CD4-positive, alpha-beta T cell (primary cell): ENCODE data around the gene NCKAP5. TPM values are rescaled to one million over a fixed set of nuclear protein-coding genes. Genes with fewer than 3 reads are reported as not detected.

Experiments used
- ATAC-seq: fragments of 200-7000 bp; cut with Tn5 transposase; one replicate; pipeline ENCODE4 v1.10.0; 2022; ENCODE audit warnings: mild to moderate bottlenecking; ENCODE audit not compliant: poor library complexity
- CTCF ChIA-PET: fragments of 350-600 bp; sonication (Branson Sonifier 250); formaldehyde crosslinking; loops from one replicate; lab custom pipeline; 2021; ENCODE audit warnings: antibody characterized with exemption, inconsistent platforms; lab: Charles Lee
- POLR2A ChIA-PET: fragments of 350-600 bp; sonication (Branson Sonifier 250); formaldehyde crosslinking; loops from one replicate; lab custom pipeline; 2021; ENCODE audit warnings: antibody characterized with exemption, inconsistent platforms; lab: Charles Lee
- DNase-seq, 14 experiments: peaks; one replicate each; pipeline ENCODE4 v3.0.0-alpha.2; 2013 to 2020; ENCODE audit warnings: mixed read lengths in 2 of 14
- H3K27ac ChIP-seq, 2 donors: one replicate each; pipeline versions ENCODE4 v1.5.1 to v1.7.0; 2013; ENCODE audit warnings: low read length in 2 of 2, low read depth in 1 of 2, mild to moderate bottlenecking in 1 of 2
- H3K27me3 ChIP-seq, 2 experiments: 1 replicate in 1 of 2; 2 replicates in 1 of 2; pipeline versions ENCODE4 v1.6.1 to v1.7.0; 2013; ENCODE audit warnings: low read length in 2 of 2, control low read depth in 1 of 2, mild to moderate bottlenecking in 1 of 2, moderate library complexity in 1 of 2; ENCODE audit not compliant: insufficient read depth in 2 of 2, control insufficient read depth in 1 of 2
- H3K36me3 ChIP-seq: one replicate; pipeline ENCODE4 v1.6.1; 2013; ENCODE audit warnings: low read length, control low read depth; ENCODE audit not compliant: insufficient read depth
- H3K4me1 ChIP-seq: one replicate; pipeline ENCODE4 v1.6.1; 2013; ENCODE audit warnings: low read length, control low read depth; ENCODE audit not compliant: insufficient read depth
- H3K4me3 ChIP-seq: one replicate; pipeline ENCODE4 v1.5.1; 2013; ENCODE audit warnings: mild to moderate bottlenecking, low read length, moderate library complexity
- H3K9me3 ChIP-seq, 2 experiments: 1 replicate in 1 of 2; 2 replicates in 1 of 2; pipeline versions ENCODE4 v1.6.1 to v1.7.0; 2013; ENCODE audit warnings: low read length in 2 of 2, mild to moderate bottlenecking in 2 of 2, control low read depth in 1 of 2, moderate library complexity in 1 of 2; ENCODE audit not compliant: control insufficient read depth in 1 of 2, insufficient read depth in 1 of 2
- H3K27ac Mint-ChIP-seq: one replicate; pipeline ENCODE4 v1.8.0; 2020; ENCODE audit warnings: mixed read lengths
- H3K27me3 Mint-ChIP-seq: one replicate; pipeline ENCODE4 v1.8.0; 2021; ENCODE audit warnings: mixed read lengths
- H3K36me3 Mint-ChIP-seq: one replicate; pipeline ENCODE4 v1.8.0; 2021; ENCODE audit warnings: low read depth, mixed read lengths
- H3K4me1 Mint-ChIP-seq: one replicate; pipeline ENCODE4 v1.8.0; 2021; ENCODE audit warnings: low read depth, mixed read lengths
- H3K4me3 Mint-ChIP-seq: one replicate; pipeline ENCODE4 v1.8.0; 2020; ENCODE audit warnings: mild to moderate bottlenecking, mixed read lengths
- H3K9me3 Mint-ChIP-seq: one replicate; pipeline ENCODE4 v1.8.0; 2020; ENCODE audit warnings: mixed read lengths
- intact Hi-C, 2 experiments: fragments of 100-400 bp; cut with DNase I in 1 of 2; cut with micrococcal nuclease in 1 of 2; formaldehyde crosslinking; loops; one replicate each; pipeline versions ENCODE4 v1.15.1 to v1.9.0; 2023 to 2025; cut with DNase I, micrococcal nuclease
- total RNA-seq, 174 experiments: library from RNA in 2 of 174; stranded (reverse) in 2 of 174; gene quantifications; one replicate each; pipeline ENCODE4 v1.2.3 and lab custom pipeline; 2021 to 2026
- TF ChIP-seq, protein P1 (sequence below): fragments of 200-600 bp; IDR thresholded peaks from one replicate; pipeline ENCODE4 v1.8.0; 2022; ENCODE audit warnings: antibody characterized with exemption, mild to moderate bottlenecking

Gene NCKAP5
- total RNA-seq, 2 experiments from 2014 or later, result not detected

DNA sequence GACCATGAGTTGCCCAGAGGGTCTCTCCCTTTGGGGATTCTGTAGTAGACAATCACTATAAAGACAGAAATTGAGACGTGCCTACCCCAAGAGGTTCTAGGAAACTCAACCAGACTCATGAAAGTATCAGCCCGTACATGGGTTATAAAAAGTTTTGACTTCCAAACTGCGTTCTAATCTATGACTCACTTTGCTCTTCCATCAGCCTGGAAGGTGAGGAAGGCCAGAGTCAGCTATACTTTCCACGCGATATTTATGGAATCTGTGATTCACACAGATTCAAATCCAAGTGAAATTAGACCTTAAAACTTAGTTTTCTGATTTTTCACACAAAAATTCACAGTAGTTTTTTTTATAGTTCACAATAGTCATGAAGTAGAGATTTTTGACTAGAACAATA, 890.6 kb downstream of the NCKAP5 start:
- TF ChIP-seq, protein P1, sequence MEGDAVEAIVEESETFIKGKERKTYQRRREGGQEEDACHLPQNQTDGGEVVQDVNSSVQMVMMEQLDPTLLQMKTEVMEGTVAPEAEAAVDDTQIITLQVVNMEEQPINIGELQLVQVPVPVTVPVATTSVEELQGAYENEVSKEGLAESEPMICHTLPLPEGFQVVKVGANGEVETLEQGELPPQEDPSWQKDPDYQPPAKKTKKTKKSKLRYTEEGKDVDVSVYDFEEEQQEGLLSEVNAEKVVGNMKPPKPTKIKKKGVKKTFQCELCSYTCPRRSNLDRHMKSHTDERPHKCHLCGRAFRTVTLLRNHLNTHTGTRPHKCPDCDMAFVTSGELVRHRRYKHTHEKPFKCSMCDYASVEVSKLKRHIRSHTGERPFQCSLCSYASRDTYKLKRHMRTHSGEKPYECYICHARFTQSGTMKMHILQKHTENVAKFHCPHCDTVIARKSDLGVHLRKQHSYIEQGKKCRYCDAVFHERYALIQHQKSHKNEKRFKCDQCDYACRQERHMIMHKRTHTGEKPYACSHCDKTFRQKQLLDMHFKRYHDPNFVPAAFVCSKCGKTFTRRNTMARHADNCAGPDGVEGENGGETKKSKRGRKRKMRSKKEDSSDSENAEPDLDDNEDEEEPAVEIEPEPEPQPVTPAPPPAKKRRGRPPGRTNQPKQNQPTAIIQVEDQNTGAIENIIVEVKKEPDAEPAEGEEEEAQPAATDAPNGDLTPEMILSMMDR, result no peak
- ATAC-seq (no peak), DNase-seq (no peak)
- Mint-ChIP-seq H3K4me1 (no peaks in the 10 kb centered on the region), H3K4me3 (no peak overlapping the region), H3K9me3 (peaks cover 2% of the 10 kb centered on the region), H3K27me3 (peaks cover 14% of the 10 kb centered on the region), H3K36me3 (no peaks in the 10 kb centered on the region), H3K27ac (no peak overlapping the region)
- no peak overlapping the region for H3K27ac ChIP-seq
- no peaks in the 10 kb centered on the region for H3K9me3 ChIP-seq
- intact Hi-C loops, result no loop called here
- H3K27me3 ChIP-seq, result peaks cover 0 to under 1% of the 10 kb centered on the region in 2 experiments
- ChIA-PET CTCF (no interaction called here), POLR2A (no interaction called here)
- no peak overlapping the region for H3K4me3 ChIP-seq
- H3K36me3 ChIP-seq, result no peaks in the 10 kb centered on the region
- H3K4me1 ChIP-seq, result no peaks in the 10 kb centered on the region

DNA sequence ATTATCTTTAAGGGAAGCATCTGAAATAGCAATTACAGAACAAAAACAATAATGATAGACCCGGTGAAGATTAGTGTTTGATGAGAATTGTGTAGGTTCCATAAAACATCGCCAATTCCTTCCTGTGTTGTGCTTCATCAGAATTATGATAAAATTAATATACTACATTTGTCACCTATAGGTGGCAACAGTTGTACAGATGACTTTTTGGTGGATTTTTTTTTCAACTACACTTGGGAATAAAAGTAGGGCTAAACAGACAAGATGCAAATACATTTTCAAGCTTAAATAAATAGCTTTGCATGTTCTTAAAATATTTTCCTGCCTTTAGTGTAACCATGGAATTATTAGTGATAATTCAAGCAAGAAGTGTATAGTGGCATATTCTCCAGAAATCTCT, 891.3 kb downstream of the NCKAP5 start:
- H3K4me1 Mint-ChIP-seq, result no peaks in the 10 kb centered on the region
- H3K4me3 ChIP-seq, result no peak overlapping the region
- TF ChIP-seq, protein P1, result no peak
- intact Hi-C loops, result no loop called here
- H3K36me3 ChIP-seq, result no peaks in the 10 kb centered on the region
- no peaks in the 10 kb centered on the region for H3K4me1 ChIP-seq
- H3K27me3 Mint-ChIP-seq, result peaks cover 21% of the 10 kb centered on the region
- CTCF ChIA-PET, result no interaction called here
- ATAC-seq, result no peak
- H3K27ac ChIP-seq, result no peak overlapping the region
- no peaks in the 10 kb centered on the region for H3K9me3 ChIP-seq
- no peak overlapping the region for H3K27ac Mint-ChIP-seq
- POLR2A ChIA-PET, result no interaction called here
- H3K4me3 Mint-ChIP-seq, result no peak overlapping the region
- H3K36me3 Mint-ChIP-seq, result no peaks in the 10 kb centered on the region
- peaks cover 0 to 7% of the 10 kb centered on the region in 2 experiments for H3K27me3 ChIP-seq
- peaks cover under 1% of the 10 kb centered on the region for H3K9me3 Mint-ChIP-seq
- no peak for DNase-seq

DNA sequence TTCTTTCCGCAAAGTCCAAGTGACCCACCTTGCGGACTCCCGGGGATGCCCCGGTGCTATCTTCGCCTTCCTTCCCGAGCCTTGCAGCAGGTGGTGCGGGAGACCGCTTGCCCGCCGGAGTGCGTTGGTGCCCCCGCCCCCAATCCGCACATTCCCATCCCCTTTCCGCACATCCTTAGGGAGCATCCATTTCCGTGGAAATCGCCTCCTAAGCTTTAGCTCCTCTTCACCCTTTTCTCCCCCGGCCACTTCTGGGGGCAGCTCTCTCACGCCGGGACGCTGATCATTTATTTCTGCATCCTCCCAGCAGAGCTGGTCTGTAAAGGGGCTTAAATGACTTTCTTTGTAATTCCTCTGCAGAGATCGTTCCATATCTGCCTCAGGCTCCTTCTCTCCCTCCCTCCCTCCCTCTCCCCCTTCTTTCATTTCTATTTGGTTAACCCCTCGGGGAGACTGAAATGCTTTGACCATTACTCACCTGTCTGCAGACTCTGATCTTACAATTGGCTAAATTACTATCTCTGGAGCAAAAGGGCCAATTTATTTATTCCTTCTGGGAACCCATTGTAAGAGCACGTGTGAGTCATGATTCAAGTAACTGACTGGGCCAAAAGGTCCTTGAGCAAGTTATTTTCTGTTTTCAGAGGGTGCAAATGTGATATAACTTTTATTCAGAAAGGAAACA, 897.0 kb downstream of the NCKAP5 start:
- CTCF ChIA-PET, result no interaction called here
- TF ChIP-seq, protein P1, result no peak

More for the DNA sequence above, 897.0 kb downstream of the NCKAP5 start:
- H3K27ac ChIP-seq, result no peak overlapping the region
- ATAC-seq (no peak), DNase-seq (no peak)
- Mint-ChIP-seq H3K27ac (no peak overlapping the region), H3K36me3 (no peaks in the 10 kb centered on the region), H3K4me1 (no peaks in the 10 kb centered on the region), H3K9me3 (no peaks in the 10 kb centered on the region), H3K27me3 (peaks cover 58% of the 10 kb centered on the region), H3K4me3 (no peak overlapping the region)
- H3K9me3 ChIP-seq, result peaks cover 0 to 32% of the 10 kb centered on the region in 2 experiments
- no peaks in the 10 kb centered on the region for H3K4me1 ChIP-seq
- no peaks in the 10 kb centered on the region for H3K36me3 ChIP-seq
- H3K4me3 ChIP-seq, result no peak overlapping the region
- POLR2A ChIA-PET, result no interaction called here
- intact Hi-C loops, result no loop called here
- peaks cover 25 to 43% of the 10 kb centered on the region in 2 experiments for H3K27me3 ChIP-seq
